Suppressor macrophage (primary cell): ENCODE measurements around the gene CHSY1.

ENCODE experiments used
- DNase-seq, 4 experiments: peaks; one replicate each; pipeline ENCODE4 v3.0.0-alpha.2; 2020 to 2022

CHSY1 gene

DNA sequence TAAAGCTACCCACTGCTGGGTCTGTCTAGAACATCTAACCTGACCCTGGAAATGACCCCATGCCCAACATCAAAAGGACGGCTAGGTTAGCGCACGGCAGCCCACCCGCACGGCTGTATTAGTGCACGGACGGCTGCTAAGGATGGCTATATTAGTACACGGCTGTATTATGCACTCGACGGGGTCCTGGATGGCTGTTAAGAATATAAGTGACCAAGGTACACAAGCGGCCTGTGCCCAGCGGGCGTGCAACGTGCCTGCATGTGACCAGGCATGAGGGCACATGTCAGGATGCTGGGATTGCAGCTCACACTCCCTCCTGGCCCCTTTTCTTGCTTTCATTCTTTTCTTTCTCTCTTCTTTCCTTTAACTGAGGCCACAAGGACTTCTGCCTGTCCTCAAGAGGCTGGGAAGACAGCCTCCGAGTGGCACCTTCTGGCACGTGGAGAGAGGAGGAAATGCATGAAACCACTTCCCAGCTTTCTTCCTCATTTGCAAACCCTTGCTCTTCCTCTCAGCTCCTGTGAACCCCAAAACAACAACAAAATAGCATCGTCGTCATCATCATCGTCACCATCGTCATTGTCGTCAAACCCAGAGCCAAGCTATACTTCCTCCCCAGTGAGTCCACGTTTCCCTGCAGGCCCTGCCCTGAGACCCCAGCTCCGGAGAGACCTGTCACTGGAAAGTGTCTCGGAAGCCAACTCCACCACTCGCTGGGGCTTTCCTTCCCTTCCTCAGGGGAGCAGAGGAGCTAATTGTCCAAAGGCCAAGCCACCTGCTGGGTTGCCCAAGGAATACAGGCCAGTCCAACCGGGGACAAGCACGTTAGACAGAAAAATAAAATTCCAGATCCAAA lies 101.8 kb downstream of the CHSY1 start:
- peak in 1 of 4 experiments; percentile 31 for DNase-seq

DNA sequence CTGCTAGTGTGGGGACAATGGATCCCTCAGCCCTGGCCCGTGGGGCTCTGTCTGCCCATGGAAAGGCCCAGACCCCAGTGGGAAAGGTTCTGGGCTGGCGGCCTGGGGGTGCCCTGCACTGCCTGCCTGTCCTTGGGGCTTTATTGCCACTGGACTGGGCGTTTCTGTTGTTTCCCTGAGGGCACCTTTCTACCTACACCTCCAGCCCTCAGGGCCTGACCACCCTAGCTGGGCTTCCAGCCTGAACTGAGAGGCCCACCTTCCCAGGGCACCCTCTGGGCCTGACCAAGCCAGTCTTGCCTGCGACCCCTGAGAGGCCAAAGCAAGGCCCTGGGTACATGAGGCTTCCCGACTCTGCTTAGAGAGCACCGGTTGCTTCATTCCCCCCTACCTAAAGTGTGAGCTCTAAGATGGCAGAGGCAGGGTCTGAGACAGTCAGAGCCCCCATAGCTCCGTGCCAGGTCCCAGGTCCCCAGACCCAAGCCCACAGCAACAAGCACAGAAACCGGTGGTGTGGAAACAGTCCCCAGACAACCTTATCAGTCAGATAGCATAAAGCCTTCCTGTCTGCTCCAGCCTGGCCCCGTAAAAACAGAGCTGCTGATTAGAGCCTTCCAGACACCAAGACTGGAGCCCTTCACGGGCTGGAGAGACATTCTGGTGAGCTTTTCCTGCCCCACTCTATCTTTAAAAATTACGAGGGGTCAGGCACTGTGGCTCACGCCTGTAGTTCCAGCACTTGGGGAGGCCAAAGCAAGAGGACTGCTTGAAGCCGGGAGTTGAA lies 102.8 kb downstream of the CHSY1 start:
- no peak for DNase-seq

DNA sequence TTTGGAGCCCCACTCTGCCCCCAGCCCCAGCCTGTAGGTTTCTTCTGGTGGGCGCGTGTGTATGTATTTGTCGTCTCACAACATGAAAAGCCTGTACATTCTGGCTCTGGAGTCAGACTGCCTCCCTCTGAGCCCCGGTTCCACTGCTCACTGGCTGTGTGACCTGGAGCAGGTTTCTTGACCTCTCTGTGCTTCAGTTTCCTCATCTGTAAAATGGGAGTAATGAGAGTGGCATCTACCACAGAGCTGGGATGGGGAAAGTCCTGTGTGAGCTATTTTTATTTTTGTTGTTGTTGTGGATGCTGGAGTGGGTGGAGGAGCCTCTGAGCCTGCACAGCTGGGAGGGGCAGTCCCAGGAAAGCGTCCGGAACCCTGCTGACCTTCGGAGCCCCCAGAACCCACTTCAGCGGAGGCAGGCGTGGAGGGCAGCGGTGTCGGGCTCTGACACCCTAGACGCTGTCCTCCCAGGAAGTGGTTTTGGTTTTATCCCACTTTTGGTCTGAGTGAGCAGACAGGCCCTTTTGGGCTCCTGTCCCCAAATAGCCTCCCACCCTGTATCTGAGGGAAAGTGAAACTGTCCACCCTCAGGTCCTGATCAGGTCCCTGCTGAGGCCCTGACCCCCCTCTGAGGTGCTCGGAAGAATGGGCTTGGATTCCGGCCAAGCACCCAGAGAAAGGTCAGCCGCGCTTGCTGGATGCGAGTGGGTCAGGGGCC lies 103.5 kb downstream of the CHSY1 start:
- no peak for DNase-seq

DNA sequence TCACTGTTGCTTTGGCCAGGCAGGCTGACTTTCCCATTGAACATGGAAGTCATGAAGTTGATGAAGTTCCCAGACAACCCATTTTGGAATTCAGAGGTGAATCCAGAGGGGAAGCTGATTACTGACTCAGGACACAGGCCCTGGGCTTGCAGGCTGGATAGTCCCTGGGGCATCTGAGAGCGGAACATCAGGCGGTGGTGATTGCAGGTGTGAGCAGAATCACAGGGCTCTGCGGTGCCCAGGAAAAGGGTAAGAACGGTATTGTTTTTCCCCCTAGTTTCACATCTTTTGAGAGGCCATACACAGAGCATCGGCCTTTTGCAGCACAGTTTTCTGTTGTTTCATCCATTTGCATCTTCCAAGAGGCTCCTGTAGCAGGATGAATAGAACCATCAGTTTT lies 104.7 kb downstream of the CHSY1 start:
- DNase-seq = no peak

DNA sequence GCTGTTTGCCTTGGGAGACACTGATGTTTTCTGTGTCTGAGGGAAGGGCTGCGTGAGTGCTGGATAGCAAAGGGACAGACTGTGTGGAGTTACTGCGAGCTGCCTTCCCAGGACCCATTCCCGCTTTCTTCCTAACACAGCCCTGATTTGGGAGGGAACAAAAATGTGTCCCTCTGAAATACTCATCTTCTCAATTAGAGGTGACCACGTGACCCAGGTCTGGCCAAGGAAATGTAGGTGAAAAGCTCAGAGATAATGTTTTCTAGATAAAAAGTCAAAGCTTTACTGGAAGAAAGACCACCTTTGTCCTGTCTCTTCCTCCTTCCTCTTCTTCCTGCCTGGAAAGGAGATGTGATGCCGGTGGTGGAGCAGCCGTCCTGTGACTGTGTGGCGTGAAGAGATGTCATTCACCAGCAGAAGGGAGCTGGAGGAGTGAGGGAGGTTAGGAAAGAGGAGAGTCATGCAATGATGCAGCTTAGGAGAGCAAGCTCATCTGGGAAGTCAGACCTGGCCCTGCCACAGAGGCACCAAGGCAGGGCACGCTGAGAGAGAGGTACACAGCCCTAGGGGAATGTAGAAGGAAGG lies 105.6 kb downstream of the CHSY1 start:
- DNase-seq = no peak

DNA sequence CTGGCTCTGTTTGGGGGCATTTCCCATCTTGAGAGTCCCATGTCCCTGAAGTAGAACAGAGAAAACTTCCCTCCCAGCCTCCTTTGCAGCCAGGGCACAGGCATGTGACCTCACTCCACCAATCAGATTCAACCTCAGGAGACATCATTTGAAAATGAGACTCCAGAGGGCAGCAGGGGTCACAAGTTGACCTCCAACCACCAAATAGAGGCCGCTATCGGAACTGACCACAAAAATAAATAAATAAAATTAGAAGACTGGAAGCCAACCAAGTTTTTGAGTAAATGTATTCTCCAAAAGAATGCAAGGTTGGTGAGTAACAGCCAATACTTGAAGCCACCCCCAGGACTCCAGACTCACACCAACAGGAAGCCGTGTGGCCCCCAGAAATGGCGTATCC lies 106.5 kb downstream of the CHSY1 start:
- no peak for DNase-seq

DNA sequence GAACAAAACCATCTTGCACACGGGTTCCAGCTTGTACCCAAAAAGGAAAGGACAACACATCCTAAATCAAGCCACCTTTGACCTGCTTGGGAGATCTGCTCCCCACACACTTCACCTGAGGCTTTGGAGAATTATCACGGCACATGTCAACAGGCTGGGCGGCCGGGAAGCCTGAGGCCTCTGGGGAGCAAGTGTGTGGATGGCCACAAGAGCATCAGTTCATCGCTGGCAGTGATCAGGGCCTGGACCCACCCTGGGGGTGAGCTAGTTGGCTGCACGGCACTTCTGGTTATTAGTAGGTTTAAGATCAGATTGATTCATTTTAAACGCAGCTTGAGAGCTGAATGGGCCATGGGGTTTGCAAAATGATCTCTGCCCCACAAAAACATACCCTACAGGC lies 108.5 kb downstream of the CHSY1 start:
- no peak for DNase-seq

DNA sequence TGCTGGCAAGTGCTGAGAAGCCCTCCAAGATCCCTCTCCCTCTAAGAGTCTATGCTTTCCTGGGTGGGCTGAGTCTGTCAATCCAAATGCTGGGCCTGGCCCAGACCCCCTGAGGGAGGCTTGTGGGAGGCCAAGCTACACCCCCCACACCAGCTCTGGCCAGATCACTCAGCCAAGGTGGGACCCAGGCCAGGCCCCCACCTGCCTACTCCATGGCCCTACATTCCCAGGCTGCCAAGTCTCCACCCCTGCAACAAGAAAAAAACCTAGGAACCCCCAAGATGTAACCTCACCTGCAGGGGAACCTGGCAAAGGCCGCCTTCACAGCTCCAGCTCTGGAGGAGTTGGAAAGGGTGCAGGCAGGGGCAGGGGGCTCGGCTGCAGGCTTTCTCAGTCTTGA lies 109.1 kb downstream of the CHSY1 start:
- DNase-seq = no peak

DNA sequence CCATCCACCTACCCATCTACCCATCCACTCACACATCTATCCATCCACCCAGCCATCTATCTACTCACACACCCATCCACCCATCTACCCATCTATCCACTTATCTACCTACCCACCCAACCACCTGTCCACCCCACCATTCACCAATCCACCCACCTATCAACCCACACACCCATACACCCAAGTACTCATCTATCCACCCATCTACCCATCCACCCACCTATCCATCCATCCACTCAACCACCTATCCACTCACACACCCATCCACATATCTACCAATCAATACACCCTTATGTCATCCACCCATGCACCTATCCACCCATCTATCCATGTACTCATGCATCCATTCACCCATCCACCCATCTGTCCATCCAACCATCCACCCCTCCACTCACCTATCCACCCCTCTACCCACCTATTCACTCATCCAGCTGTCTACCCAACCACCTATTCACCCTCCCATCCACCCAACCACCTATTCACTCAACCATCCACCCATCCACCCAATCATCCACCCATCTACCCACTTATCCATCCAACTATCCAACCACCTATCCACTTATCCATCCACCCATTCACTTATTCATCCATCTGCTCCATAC lies 109.8 kb downstream of the CHSY1 start:
- DNase-seq = no peak

DNA sequence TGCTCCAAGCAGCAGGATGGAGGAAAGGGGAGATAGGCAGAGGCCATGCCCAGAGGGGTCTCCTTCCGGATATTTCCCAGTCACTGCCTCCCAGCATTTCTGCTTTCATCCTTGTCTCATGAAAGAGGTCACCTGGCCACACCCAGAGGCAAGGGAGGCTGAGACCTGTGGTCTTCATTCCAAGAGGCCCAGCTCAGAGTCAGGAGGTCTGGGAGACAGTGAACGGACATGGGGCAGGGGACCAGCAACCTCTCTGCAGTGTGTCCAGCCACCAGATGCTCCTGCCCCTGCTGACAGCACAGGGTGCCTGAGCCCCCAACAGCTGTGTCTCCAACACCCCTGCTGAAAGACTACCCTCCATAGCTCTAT lies 111.2 kb downstream of the CHSY1 start:
- no peak for DNase-seq

DNA sequence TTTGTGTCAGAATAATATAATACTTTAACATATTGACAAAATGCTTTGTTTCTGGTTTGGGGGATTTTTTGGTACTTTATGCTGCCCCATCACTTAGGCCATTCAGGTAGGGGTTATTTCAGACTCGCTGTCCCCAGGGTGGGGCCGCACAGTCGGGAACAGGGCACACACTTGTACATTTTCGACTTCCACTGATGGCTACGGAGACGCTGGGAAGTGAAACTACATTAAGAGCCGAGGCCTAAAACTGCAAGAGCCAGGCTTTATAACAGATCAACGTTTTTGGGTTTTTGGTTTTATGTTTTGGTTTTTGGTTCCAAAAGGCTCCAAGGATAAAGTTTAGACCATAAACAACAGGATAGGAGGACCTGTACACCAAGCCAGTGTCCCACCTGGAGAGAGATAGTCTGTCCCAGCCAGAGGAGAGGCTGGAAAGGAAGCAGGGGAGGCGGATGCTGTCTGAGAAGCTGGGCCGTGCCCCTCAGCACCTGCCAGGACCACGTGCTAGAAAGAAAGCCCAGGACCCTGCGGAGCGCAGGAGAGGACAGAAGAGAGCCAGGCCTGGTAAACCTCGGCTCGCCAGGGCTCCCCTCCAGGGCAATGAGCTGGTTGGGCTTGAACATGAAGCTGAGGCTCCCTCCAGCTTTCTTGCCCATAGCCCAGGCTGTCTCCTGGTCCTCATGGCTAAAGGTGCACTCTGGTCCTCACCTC lies 111.7 kb downstream of the CHSY1 start:
- DNase-seq = peak; percentile 27 to 68 (median 51)

DNA sequence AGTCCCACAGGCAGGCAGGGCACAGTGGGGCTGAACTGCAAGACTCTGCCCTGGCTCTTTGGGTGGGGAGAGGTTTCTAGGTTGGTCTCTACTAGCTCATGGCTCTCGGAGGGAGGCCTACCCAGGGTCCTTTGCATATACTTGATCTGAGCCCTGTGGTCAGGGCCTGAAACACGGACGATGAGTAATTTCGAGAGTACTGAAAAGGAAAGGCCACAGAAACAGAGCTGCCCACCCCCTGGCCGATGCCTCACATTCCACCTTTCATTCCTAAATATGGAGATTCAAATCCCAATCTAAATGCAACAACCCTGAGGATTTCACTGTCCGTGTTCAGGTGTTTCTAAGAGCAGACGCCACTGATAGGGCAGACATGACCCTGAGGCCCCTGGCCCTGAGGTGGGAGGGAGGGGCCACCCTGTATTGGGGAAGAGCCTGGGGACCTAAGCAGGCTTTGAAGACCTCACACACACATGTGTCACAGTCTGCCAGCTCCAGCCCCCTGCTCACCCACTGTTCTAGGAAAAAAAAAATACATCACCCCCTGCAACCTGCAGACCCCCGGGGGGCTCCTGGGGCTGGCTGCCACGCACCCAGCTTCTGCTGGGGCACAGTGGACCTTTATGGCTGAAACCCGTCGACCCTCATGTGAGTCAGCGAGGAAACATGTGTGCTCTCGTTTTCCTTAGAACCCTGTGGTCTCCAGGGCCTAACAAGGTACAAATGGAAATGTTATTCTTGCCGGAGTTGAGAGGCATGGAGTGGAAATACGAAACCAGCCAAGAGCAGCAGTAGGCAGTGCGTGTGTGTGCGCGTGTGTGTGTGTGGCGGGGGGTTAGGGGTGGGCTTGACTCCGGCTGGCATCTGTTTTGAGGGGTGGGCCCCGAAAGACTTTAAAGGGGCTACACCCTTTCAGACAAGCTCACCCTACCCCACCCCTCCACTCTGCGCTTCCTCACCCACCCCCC lies 112.7 kb downstream of the CHSY1 start:
- no peak for DNase-seq

DNA sequence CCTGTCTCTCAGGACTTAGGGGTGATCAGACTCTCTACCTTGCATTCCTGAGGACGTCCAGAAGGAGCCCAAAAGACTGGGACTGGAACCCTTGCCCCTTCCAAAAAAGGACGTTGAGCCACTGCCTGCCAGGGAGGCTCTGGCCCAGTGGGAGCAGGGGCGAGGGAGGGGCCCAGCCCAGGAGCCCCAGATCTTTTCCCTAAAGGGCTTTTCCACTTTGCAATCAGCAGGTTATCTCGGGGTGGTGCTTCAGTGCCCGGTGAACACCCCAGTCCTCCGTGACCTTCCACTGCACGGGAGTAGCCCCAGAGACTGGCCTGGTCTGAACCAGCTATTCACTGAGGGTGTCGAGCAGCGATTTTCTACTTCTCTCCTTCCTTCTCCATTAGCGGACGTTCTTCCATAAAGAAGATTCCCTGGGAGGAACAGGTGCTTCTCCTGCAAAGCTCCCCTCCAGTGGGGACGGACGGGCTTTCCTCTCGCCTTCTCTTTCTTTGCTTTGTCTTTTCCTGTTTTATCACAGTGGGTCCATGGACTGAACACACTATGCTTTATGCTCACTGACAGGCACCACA lies 113.7 kb downstream of the CHSY1 start:
- no peak for DNase-seq

DNA sequence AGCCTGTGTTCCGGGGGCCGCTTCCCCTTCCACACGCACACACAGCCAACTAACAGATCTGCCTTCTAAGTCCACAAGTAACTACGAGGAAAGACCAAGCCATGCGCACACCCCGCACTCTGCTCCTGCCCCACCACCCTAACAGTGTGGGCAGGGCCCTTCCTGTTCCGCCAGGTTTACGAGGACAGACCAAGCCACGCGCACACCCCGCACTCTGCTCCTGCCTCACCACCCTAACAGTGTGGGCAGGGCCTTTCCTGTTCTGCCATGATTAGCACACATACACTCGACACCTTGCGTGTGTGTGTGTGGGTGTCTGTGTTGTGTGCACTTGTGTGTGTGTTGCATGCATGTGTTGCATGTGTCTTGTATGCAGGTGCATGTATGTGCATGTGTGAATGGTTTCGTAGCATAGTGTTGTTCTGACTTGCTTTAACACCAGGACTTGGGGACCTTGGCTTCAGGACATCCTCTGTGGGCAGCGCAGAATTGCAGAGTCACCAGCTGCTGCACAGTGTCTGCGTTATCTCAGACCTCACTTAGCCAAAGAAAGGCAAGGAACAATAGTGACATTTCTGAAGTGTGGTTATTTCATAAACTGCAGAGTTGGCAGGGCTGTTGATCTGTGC lies 114.4 kb downstream of the CHSY1 start:
- DNase-seq = peak; percentile 74 to 90 (median 84)

DNA sequence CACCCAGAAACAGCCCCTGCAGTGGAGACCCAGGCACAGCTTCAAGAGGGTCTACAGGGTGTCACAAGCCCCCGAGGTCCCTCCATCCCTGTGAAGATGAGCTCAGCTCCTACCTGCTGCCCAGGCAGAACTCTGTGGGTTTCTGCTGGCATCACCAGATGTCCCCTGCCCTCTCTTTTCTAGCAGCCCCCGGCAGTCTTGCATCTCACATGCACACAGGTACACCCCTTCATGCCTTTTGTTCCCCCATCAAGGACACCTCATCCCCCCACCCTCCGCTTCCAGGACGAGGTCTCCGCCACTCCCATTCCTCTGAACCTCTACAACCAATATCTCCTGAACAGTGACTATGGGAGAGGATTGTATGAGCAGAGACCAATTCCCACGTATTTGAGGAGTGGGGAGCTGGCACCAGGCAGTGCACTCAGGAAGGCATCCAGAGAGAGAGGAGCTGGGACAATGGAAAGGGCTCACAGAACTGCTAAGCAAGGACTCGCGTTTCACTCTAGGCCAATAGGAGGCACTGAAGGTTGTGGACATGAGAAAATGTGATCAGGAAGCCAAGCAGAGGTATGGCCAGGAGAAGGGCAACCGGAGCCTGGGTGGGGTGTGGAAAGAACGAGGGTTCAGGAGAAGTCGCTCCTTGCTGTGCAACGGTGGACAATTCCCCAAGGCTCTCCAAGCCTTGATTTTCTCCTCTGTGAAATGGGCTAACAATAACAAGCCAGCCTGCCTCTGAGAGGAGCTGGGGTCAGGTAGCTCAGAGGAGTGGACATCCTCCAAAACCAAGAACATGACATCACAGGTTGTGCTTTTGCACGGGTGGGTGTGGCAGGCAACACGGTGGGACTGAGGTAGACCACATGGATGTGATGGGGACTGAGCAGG lies 115.2 kb downstream of the CHSY1 start:
- DNase-seq = no peak

DNA sequence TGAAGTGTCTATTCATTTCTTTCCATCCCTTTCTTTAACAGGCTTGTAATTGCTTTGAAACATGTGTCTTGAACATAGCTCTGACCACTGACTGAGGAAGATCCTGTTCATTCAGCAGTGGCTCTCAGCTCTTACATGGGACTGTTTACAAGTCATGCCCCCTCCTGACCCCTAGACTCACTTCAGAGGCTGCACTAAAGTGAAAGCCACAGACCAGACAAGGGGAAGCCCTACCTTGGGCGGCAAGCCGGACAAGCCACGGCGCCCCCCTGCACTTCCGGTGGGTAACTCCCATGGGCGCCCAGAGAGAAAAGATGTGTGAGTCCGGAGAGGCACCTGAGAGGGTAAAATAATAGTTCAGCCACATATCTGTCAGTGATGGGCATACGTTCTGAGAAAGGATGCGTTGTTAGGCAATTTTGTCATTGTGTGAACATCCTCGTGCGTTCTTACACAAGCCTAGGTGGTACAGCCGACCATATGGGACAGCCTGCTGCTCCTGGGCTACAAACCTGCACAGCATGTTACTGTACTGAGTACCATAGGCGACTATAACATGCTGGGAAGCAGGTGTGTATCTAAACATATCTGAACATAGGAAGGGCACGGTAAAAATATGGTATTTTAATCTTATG lies 116.2 kb downstream of the CHSY1 start:
- DNase-seq = no peak

DNA sequence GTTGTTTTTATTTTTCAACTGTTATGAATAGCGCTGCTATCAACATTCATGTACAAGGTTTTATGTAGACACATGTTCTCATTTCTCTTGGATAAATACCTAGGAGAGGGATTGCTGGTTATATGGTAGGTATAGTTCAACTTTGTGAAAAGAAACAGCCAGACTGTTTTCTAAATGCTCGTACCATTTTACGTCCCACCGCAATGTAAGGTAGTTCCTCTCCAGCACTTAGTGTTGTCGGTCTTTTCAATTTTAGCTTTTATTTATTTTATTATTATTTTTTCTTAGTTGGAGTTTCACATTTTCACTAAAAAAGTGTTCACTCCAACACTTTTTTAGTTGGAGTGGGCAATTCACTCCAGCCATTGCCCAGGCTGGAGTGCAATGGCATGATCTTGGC lies 117.1 kb downstream of the CHSY1 start:
- no peak for DNase-seq

DNA sequence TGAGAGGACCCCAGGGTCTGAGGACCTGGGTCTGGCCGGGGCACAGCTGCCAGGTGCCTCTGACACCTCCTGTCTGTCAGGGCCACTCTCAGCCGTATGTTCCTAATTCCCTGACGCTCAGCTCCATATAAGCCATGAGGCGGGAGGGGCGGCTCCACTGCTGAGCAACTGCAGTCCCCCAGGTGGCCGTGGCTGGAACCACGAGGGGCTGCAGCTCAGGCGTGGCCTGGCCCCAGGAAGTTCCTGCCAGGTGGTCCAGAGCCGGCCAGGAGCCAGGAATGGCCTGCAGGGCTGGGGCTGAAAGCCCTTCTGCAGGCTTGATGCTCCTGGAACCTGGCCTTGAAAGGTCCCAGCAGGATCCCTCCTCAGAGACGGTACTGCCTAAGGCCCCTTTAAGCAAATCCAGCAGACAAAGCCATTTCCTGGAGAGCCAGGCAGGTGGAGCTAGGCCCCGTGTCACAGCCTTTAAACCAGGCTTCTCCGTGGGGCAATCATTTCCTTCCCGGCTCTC lies 118.0 kb downstream of the CHSY1 start:
- DNase-seq = no peak
